ENCODE data around the gene ITPRIP.

Gene ITPRIP

GRCh38 chr10:104337985-104338735 lies at the start of gene ITPRIP:
Gene ITPRIP (minus strand): TSS chr10:104338465. CDS start chr10:104316051, 22,414 bp downstream.
- DNase-seq, result peak; percentile 83

GRCh38 chr10:104387130-104387888 lies 49.0 kb upstream of the ITPRIP start:
- no peak for DNase-seq

GRCh38 chr10:104380336-104380735 lies 42.1 kb upstream of the ITPRIP start:
- DNase-seq, result no peak

- no peak for DNase-seq
Measured at GRCh38 chr10:104376784-104377300, 38.6 kb upstream of the ITPRIP start.

GRCh38 chr10:104374591-104374990 lies 36.3 kb upstream of the ITPRIP start:
- no peak for DNase-seq

GRCh38 chr10:104371753-104372152 lies 33.5 kb upstream of the ITPRIP start:
- no peak for DNase-seq

- DNase-seq, result no peak
Measured at GRCh38 chr10:104368381-104368780, 30.1 kb upstream of the ITPRIP start.

GRCh38 chr10:104367904-104368303 lies 29.6 kb upstream of the ITPRIP start:
- DNase-seq, result no peak

GRCh38 chr10:104359811-104360210 lies 21.5 kb upstream of the ITPRIP start:
- peak; percentile 11 for DNase-seq

GRCh38 chr10:104353325-104354048 lies 15.2 kb upstream of the ITPRIP start, which contains the start of gene CFAP58:
Gene CFAP58 (plus strand): TSS chr10:104353833. CDS start chr10:104353898, 65 bp downstream.
- peak; percentile 78 for DNase-seq

- DNase-seq, result peak; percentile 70
Measured at GRCh38 chr10:104351919-104352318, 13.7 kb upstream of the ITPRIP start.

GRCh38 chr10:104351061-104351702 lies 12.9 kb upstream of the ITPRIP start:
- peak; percentile 94 for DNase-seq

GRCh38 chr10:104350127-104350635 lies 11.9 kb upstream of the ITPRIP start:
- peak; percentile 64 for DNase-seq

GRCh38 chr10:104349623-104350126 lies 11.4 kb upstream of the ITPRIP start:
- peak; percentile 96 for DNase-seq

- no peak for DNase-seq
Measured at GRCh38 chr10:104348601-104349000, 10.3 kb upstream of the ITPRIP start.

GRCh38 chr10:104347295-104348045 lies 9.2 kb upstream of the ITPRIP start:
- DNase-seq, result peak; percentile 16

- no peak for DNase-seq
Measured at GRCh38 chr10:104345941-104346340, 7.7 kb upstream of the ITPRIP start.

GRCh38 chr10:104345515-104345914 lies 7.2 kb upstream of the ITPRIP start:
- no peak for DNase-seq

GRCh38 chr10:104344219-104344618 lies 6.0 kb upstream of the ITPRIP start:
- no peak for DNase-seq

GRCh38 chr10:104342941-104343411 lies 4.7 kb upstream of the ITPRIP start:
- DNase-seq, result no peak

- DNase-seq, result no peak
Measured at GRCh38 chr10:104340641-104341040, 2.4 kb upstream of the ITPRIP start.
